K562 (cell line): ENCODE results near the gene LRRC3C. TPM values are rescaled to one million over a fixed set of nuclear protein-coding genes. Genes with fewer than 3 reads are reported as not detected.
A peak's percentile ranks its signal among the peaks of the same experiment; 100 is the strongest.

Source experiments
- PTRF ChIP-seq: fragments of 450-650 bp; IDR thresholded peaks from 2 replicates; pipeline ENCODE4 v1.6.1; 2016; ENCODE audit warnings: mild to moderate bottlenecking, missing genetic modification characterization, missing compliant biosample characterization
- PURB ChIP-seq: sonication (generic); formaldehyde crosslinking; IDR thresholded peaks from 2 replicates; pipeline ENCODE4 v1.9.0; 2021; ENCODE audit warnings: low read depth, mild to moderate bottlenecking, missing genetic modification reagents
- RBBP5 ChIP-seq: fragments of 200-600 bp; sonication (generic); IDR thresholded peaks from 2 replicates; pipeline ENCODE4 v1.6.1; 2012; ENCODE audit warnings: borderline replicate concordance, mild to moderate bottlenecking, low read length, control low read depth, inconsistent platforms; ENCODE audit not compliant: insufficient read depth, poor library complexity, severe bottlenecking
- TAL1 ChIP-seq: fragments of 450-650 bp; IDR thresholded peaks from 2 replicates; pipeline ENCODE4 v1.6.1; 2016; ENCODE audit warnings: mild to moderate bottlenecking
- ZNF444 ChIP-seq: fragments of 250-450 bp; sonication (Bioruptor Pico); IDR thresholded peaks from 2 replicates; pipeline ENCODE4 v1.4.0; 2020; ENCODE audit warnings: mild to moderate bottlenecking, moderate library complexity
- polyA plus RNA-seq, 8 experiments: library from polyadenylated mRNA; depleted of rRNA in 4 of 8; stranded (reverse) in 5 of 8; unstranded in 3 of 8; fragments of >200 nt; fragmentation: Nextera tagmentation in 2 of 8; fragmentation: Illumina TruSeq in 1 of 8; extraction: Ambion mirVana in 2 of 8; extraction: Trizol in 1 of 8; gene quantifications; 2 replicates each; pipeline versions ENCODE4 v1.2.1 to v1.2.3, GENCODE V29; 2011 to 2014; ENCODE audit warnings: inconsistent platforms in 1 of 8, missing spikeins in 1 of 8
- total RNA-seq, 7 experiments: library from RNA; depleted of rRNA in 6 of 7; stranded (reverse); fragments of >200 nt in 6 of 7; fragmentation: Illumina TruSeq in 2 of 7; extraction: Trizol in 2 of 7; gene quantifications; 2 replicates each; pipeline versions ENCODE4 v1.2.1 to v1.2.3, GENCODE V29; 2011 to 2021; ENCODE audit warnings: low replicate concordance in 1 of 7
- TF ChIP-seq, protein P1 (sequence below): sonication (generic); formaldehyde crosslinking; IDR thresholded peaks from 2 replicates; pipeline ENCODE4 v1.9.0; 2022; ENCODE audit warnings: mild to moderate bottlenecking, missing genetic modification reagents
- TF ChIP-seq, protein P2 (sequence below), 2 experiments: fragments of 450-650 bp; formaldehyde crosslinking in 1 of 2; IDR thresholded peaks; 2 replicates each; pipeline versions ENCODE4 v1.4.0 to v1.6.1; 2014 to 2020; ENCODE audit warnings: mild to moderate bottlenecking in 2 of 2, borderline replicate concordance in 1 of 2, low read depth in 1 of 2
- TF ChIP-seq, protein P3 (sequence below), 3 experiments: IDR thresholded peaks in 2 of 3; conservative IDR thresholded peaks in 1 of 3; 2 replicates each; pipeline ENCODE4 v1.5.1; 2011 to 2012; ENCODE audit warnings: low read length in 3 of 3, mild to moderate bottlenecking in 3 of 3, control low read depth in 2 of 3, improper control_type of control experiment in 1 of 3, inconsistent platforms in 1 of 3, low read depth in 1 of 3, mixed read lengths in 1 of 3, moderate library complexity in 1 of 3; ENCODE audit not compliant: insufficient read depth in 2 of 3
- TF ChIP-seq, protein P4 (sequence below): fragments of 250-450 bp; sonication (Bioruptor Pico); IDR thresholded peaks from 2 replicates; pipeline ENCODE4 v1.5.0; 2022; ENCODE audit warnings: mild to moderate bottlenecking
- TF ChIP-seq, protein P5 (sequence below), 2 experiments: fragments of 450-650 bp; IDR thresholded peaks; 2 replicates each; pipeline ENCODE4 v1.6.1; 2016

Gene LRRC3C
- total and polyA plus RNA-seq, 9 of the 15 experiments (the other 6 are each of a cell fraction or from before 2014, with no cell fraction given) = not detected

DNA sequence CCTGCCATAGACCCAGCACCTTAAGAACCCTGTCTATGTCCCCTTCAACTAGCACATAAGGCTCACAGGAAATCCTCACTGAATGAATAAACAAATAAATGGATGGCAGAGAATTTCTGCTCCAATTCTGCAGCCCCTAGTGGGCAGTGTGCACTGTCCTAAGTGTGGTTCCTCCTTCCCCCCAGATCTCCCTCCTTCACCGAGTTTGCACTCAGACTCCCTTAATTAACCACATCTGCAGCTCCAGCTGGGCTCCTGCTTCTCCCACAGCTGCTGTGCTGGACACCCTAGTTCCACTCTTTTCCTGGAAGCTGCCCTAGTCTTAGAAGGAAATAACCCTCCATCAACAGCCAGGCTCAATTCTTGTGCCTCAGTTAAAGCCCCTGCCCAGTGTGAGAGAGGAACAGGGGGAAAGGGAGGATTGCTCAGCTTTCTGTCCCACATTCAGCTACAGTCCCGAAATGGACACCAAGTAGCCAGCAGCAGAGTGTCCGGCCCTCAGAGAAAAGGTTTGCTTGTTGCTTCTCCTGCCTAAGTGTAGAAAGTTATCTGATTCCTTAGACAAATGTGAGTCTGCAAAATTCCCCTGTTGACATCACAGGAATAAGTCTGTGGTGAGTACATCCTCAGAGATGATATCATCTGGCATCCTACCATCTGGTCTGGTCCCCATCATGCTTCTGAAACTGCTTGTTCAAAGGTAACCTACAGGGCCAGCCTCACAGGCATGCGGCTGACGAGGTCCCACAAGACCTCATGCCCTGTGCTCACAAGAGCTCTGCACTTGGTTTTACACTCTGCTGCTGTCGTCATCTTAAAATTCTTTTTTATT lies 12.3 kb downstream of the LRRC3C start (continued):
- TF ChIP-seq, protein P1, sequence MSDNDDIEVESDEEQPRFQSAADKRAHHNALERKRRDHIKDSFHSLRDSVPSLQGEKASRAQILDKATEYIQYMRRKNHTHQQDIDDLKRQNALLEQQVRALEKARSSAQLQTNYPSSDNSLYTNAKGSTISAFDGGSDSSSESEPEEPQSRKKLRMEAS (CRISPR knock-in tag) = peak; percentile 52; the same call in 1 of the 2 replicates
- TF ChIP-seq RBBP5 (peak; percentile 52), TAL1 (no peak), PURB (CRISPR knock-in tag) (no peak), ZNF444 (CRISPR knock-in tag) (no peak), PTRF (tag) (no peak)
- TF ChIP-seq, protein P2, sequence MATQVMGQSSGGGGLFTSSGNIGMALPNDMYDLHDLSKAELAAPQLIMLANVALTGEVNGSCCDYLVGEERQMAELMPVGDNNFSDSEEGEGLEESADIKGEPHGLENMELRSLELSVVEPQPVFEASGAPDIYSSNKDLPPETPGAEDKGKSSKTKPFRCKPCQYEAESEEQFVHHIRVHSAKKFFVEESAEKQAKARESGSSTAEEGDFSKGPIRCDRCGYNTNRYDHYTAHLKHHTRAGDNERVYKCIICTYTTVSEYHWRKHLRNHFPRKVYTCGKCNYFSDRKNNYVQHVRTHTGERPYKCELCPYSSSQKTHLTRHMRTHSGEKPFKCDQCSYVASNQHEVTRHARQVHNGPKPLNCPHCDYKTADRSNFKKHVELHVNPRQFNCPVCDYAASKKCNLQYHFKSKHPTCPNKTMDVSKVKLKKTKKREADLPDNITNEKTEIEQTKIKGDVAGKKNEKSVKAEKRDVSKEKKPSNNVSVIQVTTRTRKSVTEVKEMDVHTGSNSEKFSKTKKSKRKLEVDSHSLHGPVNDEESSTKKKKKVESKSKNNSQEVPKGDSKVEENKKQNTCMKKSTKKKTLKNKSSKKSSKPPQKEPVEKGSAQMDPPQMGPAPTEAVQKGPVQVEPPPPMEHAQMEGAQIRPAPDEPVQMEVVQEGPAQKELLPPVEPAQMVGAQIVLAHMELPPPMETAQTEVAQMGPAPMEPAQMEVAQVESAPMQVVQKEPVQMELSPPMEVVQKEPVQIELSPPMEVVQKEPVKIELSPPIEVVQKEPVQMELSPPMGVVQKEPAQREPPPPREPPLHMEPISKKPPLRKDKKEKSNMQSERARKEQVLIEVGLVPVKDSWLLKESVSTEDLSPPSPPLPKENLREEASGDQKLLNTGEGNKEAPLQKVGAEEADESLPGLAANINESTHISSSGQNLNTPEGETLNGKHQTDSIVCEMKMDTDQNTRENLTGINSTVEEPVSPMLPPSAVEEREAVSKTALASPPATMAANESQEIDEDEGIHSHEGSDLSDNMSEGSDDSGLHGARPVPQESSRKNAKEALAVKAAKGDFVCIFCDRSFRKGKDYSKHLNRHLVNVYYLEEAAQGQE (IDR thresholded peaks at IDR 0.05; ENCODE audit: borderline replicate concordance) = peak; percentile 40; the same call in 1 of the 2 replicates
- TF ChIP-seq, protein P2 (CRISPR knock-in tag; IDR thresholded peaks at IDR 0.05; ENCODE audit: low read depth) = no peak
- TF ChIP-seq, protein P3, sequence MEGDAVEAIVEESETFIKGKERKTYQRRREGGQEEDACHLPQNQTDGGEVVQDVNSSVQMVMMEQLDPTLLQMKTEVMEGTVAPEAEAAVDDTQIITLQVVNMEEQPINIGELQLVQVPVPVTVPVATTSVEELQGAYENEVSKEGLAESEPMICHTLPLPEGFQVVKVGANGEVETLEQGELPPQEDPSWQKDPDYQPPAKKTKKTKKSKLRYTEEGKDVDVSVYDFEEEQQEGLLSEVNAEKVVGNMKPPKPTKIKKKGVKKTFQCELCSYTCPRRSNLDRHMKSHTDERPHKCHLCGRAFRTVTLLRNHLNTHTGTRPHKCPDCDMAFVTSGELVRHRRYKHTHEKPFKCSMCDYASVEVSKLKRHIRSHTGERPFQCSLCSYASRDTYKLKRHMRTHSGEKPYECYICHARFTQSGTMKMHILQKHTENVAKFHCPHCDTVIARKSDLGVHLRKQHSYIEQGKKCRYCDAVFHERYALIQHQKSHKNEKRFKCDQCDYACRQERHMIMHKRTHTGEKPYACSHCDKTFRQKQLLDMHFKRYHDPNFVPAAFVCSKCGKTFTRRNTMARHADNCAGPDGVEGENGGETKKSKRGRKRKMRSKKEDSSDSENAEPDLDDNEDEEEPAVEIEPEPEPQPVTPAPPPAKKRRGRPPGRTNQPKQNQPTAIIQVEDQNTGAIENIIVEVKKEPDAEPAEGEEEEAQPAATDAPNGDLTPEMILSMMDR (IDR thresholded peaks at IDR 0.05 in 2 of 3, conservative IDR thresholded peaks at IDR 0.05 in 1 of 3; ENCODE audit: insufficient read depth in 2 of 3, low read depth in 1 of 3, low read length in 3 of 3) = peak; percentile 65 to 85 (median 73)
- TF ChIP-seq, protein P4, sequence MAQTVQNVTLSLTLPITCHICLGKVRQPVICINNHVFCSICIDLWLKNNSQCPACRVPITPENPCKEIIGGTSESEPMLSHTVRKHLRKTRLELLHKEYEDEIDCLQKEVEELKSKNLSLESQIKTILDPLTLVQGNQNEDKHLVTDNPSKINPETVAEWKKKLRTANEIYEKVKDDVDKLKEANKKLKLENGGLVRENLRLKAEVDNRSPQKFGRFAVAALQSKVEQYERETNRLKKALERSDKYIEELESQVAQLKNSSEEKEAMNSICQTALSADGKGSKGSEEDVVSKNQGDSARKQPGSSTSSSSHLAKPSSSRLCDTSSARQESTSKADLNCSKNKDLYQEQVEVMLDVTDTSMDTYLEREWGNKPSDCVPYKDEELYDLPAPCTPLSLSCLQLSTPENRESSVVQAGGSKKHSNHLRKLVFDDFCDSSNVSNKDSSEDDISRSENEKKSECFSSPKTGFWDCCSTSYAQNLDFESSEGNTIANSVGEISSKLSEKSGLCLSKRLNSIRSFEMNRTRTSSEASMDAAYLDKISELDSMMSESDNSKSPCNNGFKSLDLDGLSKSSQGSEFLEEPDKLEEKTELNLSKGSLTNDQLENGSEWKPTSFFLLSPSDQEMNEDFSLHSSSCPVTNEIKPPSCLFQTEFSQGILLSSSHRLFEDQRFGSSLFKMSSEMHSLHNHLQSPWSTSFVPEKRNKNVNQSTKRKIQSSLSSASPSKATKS = no peak
- TF ChIP-seq, protein P5, sequence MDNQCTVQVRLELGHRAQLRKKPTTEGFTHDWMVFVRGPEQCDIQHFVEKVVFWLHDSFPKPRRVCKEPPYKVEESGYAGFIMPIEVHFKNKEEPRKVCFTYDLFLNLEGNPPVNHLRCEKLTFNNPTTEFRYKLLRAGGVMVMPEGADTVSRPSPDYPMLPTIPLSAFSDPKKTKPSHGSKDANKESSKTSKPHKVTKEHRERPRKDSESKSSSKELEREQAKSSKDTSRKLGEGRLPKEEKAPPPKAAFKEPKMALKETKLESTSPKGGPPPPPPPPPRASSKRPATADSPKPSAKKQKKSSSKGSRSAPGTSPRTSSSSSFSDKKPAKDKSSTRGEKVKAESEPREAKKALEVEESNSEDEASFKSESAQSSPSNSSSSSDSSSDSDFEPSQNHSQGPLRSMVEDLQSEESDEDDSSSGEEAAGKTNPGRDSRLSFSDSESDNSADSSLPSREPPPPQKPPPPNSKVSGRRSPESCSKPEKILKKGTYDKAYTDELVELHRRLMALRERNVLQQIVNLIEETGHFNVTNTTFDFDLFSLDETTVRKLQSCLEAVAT (IDR thresholded peaks at IDR 0.05) = 0 out of 4 replicates have a peak, but pooled peaks of 1 of the 2 experiments have one; percentile 53
